Measurements from ENCODE around the gene NUP205.

The NUP205 gene

DNA sequence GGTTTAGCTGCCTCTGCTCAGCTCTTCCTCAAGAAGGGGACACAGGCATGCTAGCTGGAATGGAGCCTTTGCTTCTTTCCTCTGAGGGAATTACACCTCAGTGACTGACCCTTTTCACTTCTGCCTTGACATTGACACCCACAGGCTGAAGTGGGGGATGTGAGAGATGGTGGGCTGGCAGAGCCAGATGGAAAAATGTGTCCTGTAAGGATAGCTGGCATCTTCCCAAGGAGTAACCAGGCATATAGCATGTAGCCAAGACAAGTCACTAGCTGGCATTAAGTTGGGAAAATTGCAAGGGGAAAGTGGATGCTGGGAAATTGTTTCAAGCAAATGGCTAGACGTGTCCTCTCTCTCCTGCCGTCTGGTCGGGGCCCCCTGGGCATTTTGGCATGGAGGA lies 124.5 kb downstream of the NUP205 start:
- TF ChIP-seq, protein P1, sequence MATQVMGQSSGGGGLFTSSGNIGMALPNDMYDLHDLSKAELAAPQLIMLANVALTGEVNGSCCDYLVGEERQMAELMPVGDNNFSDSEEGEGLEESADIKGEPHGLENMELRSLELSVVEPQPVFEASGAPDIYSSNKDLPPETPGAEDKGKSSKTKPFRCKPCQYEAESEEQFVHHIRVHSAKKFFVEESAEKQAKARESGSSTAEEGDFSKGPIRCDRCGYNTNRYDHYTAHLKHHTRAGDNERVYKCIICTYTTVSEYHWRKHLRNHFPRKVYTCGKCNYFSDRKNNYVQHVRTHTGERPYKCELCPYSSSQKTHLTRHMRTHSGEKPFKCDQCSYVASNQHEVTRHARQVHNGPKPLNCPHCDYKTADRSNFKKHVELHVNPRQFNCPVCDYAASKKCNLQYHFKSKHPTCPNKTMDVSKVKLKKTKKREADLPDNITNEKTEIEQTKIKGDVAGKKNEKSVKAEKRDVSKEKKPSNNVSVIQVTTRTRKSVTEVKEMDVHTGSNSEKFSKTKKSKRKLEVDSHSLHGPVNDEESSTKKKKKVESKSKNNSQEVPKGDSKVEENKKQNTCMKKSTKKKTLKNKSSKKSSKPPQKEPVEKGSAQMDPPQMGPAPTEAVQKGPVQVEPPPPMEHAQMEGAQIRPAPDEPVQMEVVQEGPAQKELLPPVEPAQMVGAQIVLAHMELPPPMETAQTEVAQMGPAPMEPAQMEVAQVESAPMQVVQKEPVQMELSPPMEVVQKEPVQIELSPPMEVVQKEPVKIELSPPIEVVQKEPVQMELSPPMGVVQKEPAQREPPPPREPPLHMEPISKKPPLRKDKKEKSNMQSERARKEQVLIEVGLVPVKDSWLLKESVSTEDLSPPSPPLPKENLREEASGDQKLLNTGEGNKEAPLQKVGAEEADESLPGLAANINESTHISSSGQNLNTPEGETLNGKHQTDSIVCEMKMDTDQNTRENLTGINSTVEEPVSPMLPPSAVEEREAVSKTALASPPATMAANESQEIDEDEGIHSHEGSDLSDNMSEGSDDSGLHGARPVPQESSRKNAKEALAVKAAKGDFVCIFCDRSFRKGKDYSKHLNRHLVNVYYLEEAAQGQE (IDR thresholded peaks at IDR 0.05; ENCODE audit: insufficient read depth in 1 of 2, low read depth in 2 of 2, low read length in 2 of 2): no peak
- TF ChIP-seq POLR2AphosphoS5 (IDR thresholded peaks at IDR 0.05; ENCODE audit: low read depth, low read length): no peak
- TF ChIP-seq TAF1 (IDR thresholded peaks at IDR 0.05; ENCODE audit: borderline replicate concordance, insufficient read depth, low read length): no peak

DNA sequence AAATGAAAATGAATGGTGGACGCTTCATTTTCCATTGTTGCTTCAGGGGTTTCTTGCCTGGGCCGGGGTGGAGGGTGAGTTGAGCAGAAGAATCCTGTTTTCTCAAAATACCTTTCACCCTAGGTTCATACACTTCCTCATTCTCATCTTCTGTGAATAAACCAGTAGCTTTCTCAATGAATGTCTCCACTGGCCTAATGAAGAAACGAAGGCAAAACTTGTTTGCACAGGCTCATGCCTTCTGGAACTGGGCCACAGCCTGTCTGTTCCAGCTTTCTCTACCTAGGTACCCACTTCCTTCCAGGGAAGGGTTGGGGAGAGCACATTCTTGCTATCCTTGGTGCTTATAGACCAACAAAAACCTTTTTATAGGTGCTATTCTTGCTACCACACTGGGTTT lies 125.9 kb downstream of the NUP205 start:
- TF ChIP-seq SIN3A (IDR thresholded peaks at IDR 0.05; ENCODE audit: borderline replicate concordance, insufficient read depth, low read length): no peak
- TF ChIP-seq, protein P1 (IDR thresholded peaks at IDR 0.05; ENCODE audit: insufficient read depth in 1 of 2, low read depth in 2 of 2, low read length in 2 of 2): 0 out of 4 replicates have a peak, but pooled peaks of 1 of the 2 experiments have one; percentile 28

DNA sequence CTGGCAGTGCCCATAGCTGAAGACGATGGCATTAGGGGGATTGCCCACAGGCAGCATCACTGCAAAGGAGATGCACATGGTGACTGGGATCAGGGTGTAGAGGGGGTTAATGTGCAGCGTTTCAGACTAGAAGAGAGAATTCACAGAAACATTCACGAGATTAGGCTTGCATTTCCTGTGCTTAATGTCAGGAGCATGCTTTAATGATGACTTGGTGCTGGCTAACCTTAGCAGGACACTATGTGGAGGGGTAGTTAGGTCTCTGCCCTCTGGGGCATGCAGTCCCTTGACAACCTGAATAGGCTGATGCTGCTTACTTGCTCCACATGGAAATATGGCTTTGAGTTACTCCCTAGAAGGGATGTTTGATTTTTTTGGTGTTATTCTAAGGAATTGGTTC lies 126.4 kb downstream of the NUP205 start:
- TF ChIP-seq POLR2AphosphoS5 (IDR thresholded peaks at IDR 0.05; ENCODE audit: low read depth, low read length): no peak
- no peak for TF ChIP-seq SIN3A (IDR thresholded peaks at IDR 0.05; ENCODE audit: borderline replicate concordance, insufficient read depth, low read length)
- TF ChIP-seq, protein P1 (IDR thresholded peaks at IDR 0.05; ENCODE audit: insufficient read depth in 1 of 2, low read depth in 2 of 2, low read length in 2 of 2): no peak
- no peak for TF ChIP-seq FOXP2 (optimal IDR thresholded peaks at IDR 0.05; ENCODE audit: borderline replicate concordance, extremely low read depth, extremely low read length, insufficient read depth)
- TF ChIP-seq TAF1 (IDR thresholded peaks at IDR 0.05; ENCODE audit: borderline replicate concordance, insufficient read depth, low read length): no peak

DNA sequence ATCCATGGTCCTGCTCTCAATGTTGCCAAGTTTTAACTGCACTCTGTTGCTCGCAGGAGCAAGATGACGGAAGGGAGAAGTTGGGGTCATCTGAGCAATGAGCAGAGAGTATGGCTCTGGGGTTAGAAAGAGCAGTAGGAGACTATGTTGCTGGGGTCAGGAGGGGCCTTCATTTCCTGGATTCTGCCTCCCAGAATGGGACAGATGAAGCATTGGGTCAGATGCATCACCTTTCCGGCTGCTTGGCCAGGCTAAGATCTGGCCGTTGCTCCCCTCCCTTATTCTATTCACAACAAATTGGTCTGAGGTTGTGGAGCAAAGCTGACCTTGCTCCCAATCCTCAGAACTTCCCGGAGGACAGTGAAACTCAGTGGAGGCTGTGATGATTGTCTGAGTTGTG lies 127.0 kb downstream of the NUP205 start:
- TF ChIP-seq POLR2AphosphoS5 (IDR thresholded peaks at IDR 0.05; ENCODE audit: low read depth, low read length) (no peak), FOXP2 (optimal IDR thresholded peaks at IDR 0.05; ENCODE audit: borderline replicate concordance, extremely low read depth, extremely low read length, insufficient read depth) (no peak), TAF1 (IDR thresholded peaks at IDR 0.05; ENCODE audit: borderline replicate concordance, insufficient read depth, low read length) (no peak), SIN3A (IDR thresholded peaks at IDR 0.05; ENCODE audit: borderline replicate concordance, insufficient read depth, low read length) (no peak)
- TF ChIP-seq, protein P1 (IDR thresholded peaks at IDR 0.05; ENCODE audit: insufficient read depth in 1 of 2, low read depth in 2 of 2, low read length in 2 of 2): no peak

DNA sequence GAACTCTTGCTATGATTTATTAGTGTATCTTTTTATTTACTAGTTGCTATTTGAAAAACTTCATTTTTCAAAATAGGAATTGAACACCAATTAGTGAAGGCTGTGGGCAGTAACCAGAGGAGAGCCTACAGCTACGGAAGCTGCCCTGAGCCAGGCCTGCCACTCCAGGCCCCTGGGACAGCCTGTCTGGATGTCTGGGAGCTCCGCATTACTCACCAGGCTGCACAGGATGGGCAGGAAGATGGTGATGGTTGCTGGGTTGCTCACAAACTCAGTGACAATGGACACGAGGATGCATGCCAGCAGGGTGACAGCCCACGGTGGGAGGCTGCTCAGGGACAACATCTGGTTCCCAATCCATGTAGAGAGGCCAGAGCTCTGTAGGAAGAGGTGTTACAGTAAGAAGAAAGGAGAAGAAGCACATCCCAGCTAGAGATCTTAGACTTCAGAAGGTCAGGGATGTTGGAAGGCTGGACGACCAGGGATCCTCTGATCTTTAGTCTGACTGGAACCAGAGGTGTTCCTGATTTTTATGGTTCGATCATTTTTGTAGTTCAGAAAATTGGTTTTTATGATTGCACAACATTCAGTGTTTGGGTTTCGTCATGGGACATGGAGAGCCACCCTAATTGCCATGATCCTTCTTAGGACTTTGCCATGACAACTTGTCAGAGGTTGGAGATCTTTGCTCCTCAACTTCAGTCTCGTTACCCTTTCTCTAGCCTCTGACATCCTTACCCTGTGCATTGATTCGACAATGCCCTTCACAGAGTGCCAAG lies 127.8 kb downstream of the NUP205 start:
- TF ChIP-seq TAF1 (IDR thresholded peaks at IDR 0.05; ENCODE audit: borderline replicate concordance, insufficient read depth, low read length): no peak
- TF ChIP-seq, protein P1 (IDR thresholded peaks at IDR 0.05; ENCODE audit: insufficient read depth in 1 of 2, low read depth in 2 of 2, low read length in 2 of 2): no peak
- no peak for TF ChIP-seq POLR2AphosphoS5 (IDR thresholded peaks at IDR 0.05; ENCODE audit: low read depth, low read length)
- TF ChIP-seq FOXP2 (optimal IDR thresholded peaks at IDR 0.05; ENCODE audit: borderline replicate concordance, extremely low read depth, extremely low read length, insufficient read depth): no peak
- TF ChIP-seq SIN3A (IDR thresholded peaks at IDR 0.05; ENCODE audit: borderline replicate concordance, insufficient read depth, low read length): no peak
